WTC11 (cell line): ENCODE data around the gene PPP4R4. TPM values are rescaled to one million over a fixed set of nuclear protein-coding genes. Genes with fewer than 3 reads are reported as not detected.
"Not testable (repeated sequence)": the region's sequence is repeated elsewhere in the genome, so short reads cannot be mapped to it uniquely, and the experiment has no call there.

Experiments
- ATAC-seq: fragments of 200-7000 bp; cut with Tn5 transposase; 2 replicates; pipeline ENCODE4 v1.10.0; 2021; ENCODE audit warnings: mild to moderate bottlenecking, moderate library complexity
- CTCF ChIA-PET: fragments of 300-600 bp; sonication (Branson Sonifier 250); formaldehyde crosslinking; loops from one replicate; lab custom pipeline; 2021; ENCODE audit warnings: antibody characterized with exemption; lab: Charles Lee
- POLR2A ChIA-PET: fragments of 350-600 bp; sonication (Branson Sonifier 250); formaldehyde crosslinking; loops from one replicate; lab custom pipeline; 2021; ENCODE audit warnings: antibody characterized with exemption; lab: Charles Lee
- DNase-seq: peaks from one replicate; pipeline ENCODE4 v3.0.0; 2021; ENCODE audit warnings: low spot score
- H3K27ac Mint-ChIP-seq: 2 replicates; pipeline ENCODE4 v1.8.0; 2021; ENCODE audit warnings: mixed read lengths
- H3K27me3 Mint-ChIP-seq: 2 replicates; pipeline ENCODE4 v1.8.0; 2021; ENCODE audit warnings: low read depth, mild to moderate bottlenecking, moderate library complexity, mixed read lengths
- H3K36me3 Mint-ChIP-seq: 2 replicates; pipeline ENCODE4 v1.8.0; 2021; ENCODE audit warnings: mixed read lengths
- H3K4me1 Mint-ChIP-seq: 2 replicates; pipeline ENCODE4 v1.8.0; 2022; ENCODE audit warnings: mixed read lengths
- H3K4me3 Mint-ChIP-seq: 2 replicates; pipeline ENCODE4 v1.8.0; 2021; ENCODE audit warnings: mild to moderate bottlenecking, moderate library complexity, mixed read lengths
- H3K9me3 Mint-ChIP-seq: 2 replicates; pipeline ENCODE4 v1.8.0; 2021; ENCODE audit warnings: mixed read lengths
- CBFB ChIP-seq: sonication (generic); formaldehyde crosslinking; IDR thresholded peaks from 2 replicates; pipeline ENCODE4 v1.8.1; 2022; ENCODE audit warnings: mild to moderate bottlenecking, low read depth, missing genetic modification reagents
- ELF4 ChIP-seq: sonication (generic); formaldehyde crosslinking; IDR thresholded peaks from 2 replicates; pipeline ENCODE4 v1.8.1; 2022; ENCODE audit warnings: low read depth, mild to moderate bottlenecking, moderate library complexity, missing genetic modification reagents
- ESRRA ChIP-seq: sonication (generic); formaldehyde crosslinking; IDR thresholded peaks from 2 replicates; pipeline ENCODE4 v1.8.1; 2022; ENCODE audit warnings: mild to moderate bottlenecking, missing genetic modification reagents, borderline replicate concordance
- GABPB1 ChIP-seq: sonication (generic); formaldehyde crosslinking; IDR thresholded peaks from 2 replicates; pipeline ENCODE4 v1.8.1; 2023; ENCODE audit warnings: mild to moderate bottlenecking, missing genetic modification reagents
- MLX ChIP-seq: sonication (generic); formaldehyde crosslinking; IDR thresholded peaks from 2 replicates; pipeline ENCODE4 v1.8.1; 2023; ENCODE audit warnings: mild to moderate bottlenecking, missing genetic modification reagents, moderate library complexity
- MXD4 ChIP-seq: fragments of 250-450 bp; sonication (Bioruptor Pico); IDR thresholded peaks from 2 replicates; pipeline ENCODE4 v1.8.0; 2021; ENCODE audit warnings: mild to moderate bottlenecking, moderate library complexity, borderline replicate concordance
- MYBL2 ChIP-seq: sonication (generic); formaldehyde crosslinking; IDR thresholded peaks from 2 replicates; pipeline ENCODE4 v1.8.1; 2023; ENCODE audit warnings: mild to moderate bottlenecking, moderate library complexity, missing genetic modification reagents
- NFATC4 ChIP-seq: fragments of 250-450 bp; sonication (Bioruptor Pico); IDR thresholded peaks from 2 replicates; pipeline ENCODE4 v1.9.0; 2021; ENCODE audit warnings: mild to moderate bottlenecking
- NR2C2 ChIP-seq: sonication (generic); formaldehyde crosslinking; IDR thresholded peaks from 2 replicates; pipeline ENCODE4 v1.8.0; 2022; ENCODE audit warnings: mild to moderate bottlenecking, missing genetic modification reagents
- OVOL2 ChIP-seq: fragments of 250-450 bp; sonication (Bioruptor Pico); IDR thresholded peaks from 2 replicates; pipeline ENCODE4 v1.9.0; 2021; ENCODE audit warnings: mild to moderate bottlenecking, borderline replicate concordance
- PRRX2 ChIP-seq: fragments of 250-450 bp; sonication (Bioruptor Pico); IDR thresholded peaks from 2 replicates; pipeline ENCODE4 v1.8.0; 2021; ENCODE audit warnings: mild to moderate bottlenecking
- RORB ChIP-seq: fragments of 250-450 bp; sonication (Bioruptor Pico); IDR thresholded peaks from 2 replicates; pipeline ENCODE4 v1.9.0; 2021; ENCODE audit warnings: mild to moderate bottlenecking
- SOX15 ChIP-seq: fragments of 250-450 bp; sonication (Bioruptor Pico); IDR thresholded peaks from 2 replicates; pipeline ENCODE4 v1.9.0; 2021; ENCODE audit warnings: mild to moderate bottlenecking
- TCF7 ChIP-seq: sonication (generic); formaldehyde crosslinking; IDR thresholded peaks from 2 replicates; pipeline ENCODE4 v1.8.0; 2022; ENCODE audit warnings: mild to moderate bottlenecking, low read depth, missing genetic modification reagents, moderate library complexity
- ZBTB43 ChIP-seq: sonication (generic); formaldehyde crosslinking; IDR thresholded peaks from 2 replicates; pipeline ENCODE4 v1.8.1; 2023; ENCODE audit warnings: mild to moderate bottlenecking, missing genetic modification reagents
- ZNF219 ChIP-seq: sonication (generic); formaldehyde crosslinking; IDR thresholded peaks from 2 replicates; pipeline ENCODE4 v1.8.0; 2023; ENCODE audit warnings: missing genetic modification reagents, mild to moderate bottlenecking, borderline replicate concordance
- ZSCAN18 ChIP-seq: fragments of 250-450 bp; sonication (Bioruptor Pico); IDR thresholded peaks from 2 replicates; pipeline ENCODE4 v2.1.2; 2022; ENCODE audit warnings: mild to moderate bottlenecking, moderate library complexity
- total RNA-seq: library from RNA; stranded (reverse); gene quantifications from 3 replicates; pipeline ENCODE4 v1.2.3, GENCODE V29; 2021
- TF ChIP-seq, protein P1 (sequence below): sonication (generic); formaldehyde crosslinking; IDR thresholded peaks from 2 replicates; pipeline ENCODE4 v1.8.1; 2023; ENCODE audit warnings: mild to moderate bottlenecking, missing genetic modification reagents, moderate library complexity
- TF ChIP-seq, protein P2 (sequence below): sonication (generic); formaldehyde crosslinking; IDR thresholded peaks from 2 replicates; pipeline ENCODE4 v1.8.1; 2022; ENCODE audit warnings: low read depth, missing genetic modification reagents, borderline replicate concordance
- TF ChIP-seq, protein P3 (sequence below): sonication (generic); formaldehyde crosslinking; conservative IDR thresholded peaks from 2 replicates; pipeline ENCODE4 v1.8.1; 2022; ENCODE audit warnings: mild to moderate bottlenecking, missing genetic modification reagents
- TF ChIP-seq, protein P4 (sequence below): fragments of 250-450 bp; sonication (Bioruptor Pico); conservative IDR thresholded peaks from 2 replicates; pipeline ENCODE4 v1.9.0; 2021; ENCODE audit warnings: mild to moderate bottlenecking
- TF ChIP-seq, protein P5 (sequence below): sonication (generic); formaldehyde crosslinking; IDR thresholded peaks from 2 replicates; pipeline ENCODE4 v1.8.1; 2023; ENCODE audit warnings: mild to moderate bottlenecking, moderate library complexity, missing genetic modification reagents

Gene PPP4R4
- total RNA-seq, 1 experiment from 2014 or later, result 9.6 TPM

GRCh38 chr14:94244182-94244581, 70.1 kb downstream of the PPP4R4 start:
- no peak overlapping the region for H3K4me3 Mint-ChIP-seq
- H3K9me3 Mint-ChIP-seq, result no peaks in the 10 kb centered on the region
- no peaks in the 10 kb centered on the region for H3K36me3 Mint-ChIP-seq
- POLR2A ChIA-PET, result no interaction called here
- TF ChIP-seq MLX (CRISPR knock-in tag) (no peak), MYBL2 (CRISPR knock-in tag) (no peak), RORB (CRISPR knock-in tag) (no peak), NR2C2 (CRISPR knock-in tag) (no peak), ZSCAN18 (CRISPR knock-in tag) (no peak), OVOL2 (CRISPR knock-in tag) (no peak), ZBTB43 (CRISPR knock-in tag) (no peak), SOX15 (no peak)
- TF ChIP-seq, protein P1, sequence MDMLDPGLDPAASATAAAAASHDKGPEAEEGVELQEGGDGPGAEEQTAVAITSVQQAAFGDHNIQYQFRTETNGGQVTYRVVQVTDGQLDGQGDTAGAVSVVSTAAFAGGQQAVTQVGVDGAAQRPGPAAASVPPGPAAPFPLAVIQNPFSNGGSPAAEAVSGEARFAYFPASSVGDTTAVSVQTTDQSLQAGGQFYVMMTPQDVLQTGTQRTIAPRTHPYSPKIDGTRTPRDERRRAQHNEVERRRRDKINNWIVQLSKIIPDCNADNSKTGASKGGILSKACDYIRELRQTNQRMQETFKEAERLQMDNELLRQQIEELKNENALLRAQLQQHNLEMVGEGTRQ, result no peak
- TF ChIP-seq, protein P2, sequence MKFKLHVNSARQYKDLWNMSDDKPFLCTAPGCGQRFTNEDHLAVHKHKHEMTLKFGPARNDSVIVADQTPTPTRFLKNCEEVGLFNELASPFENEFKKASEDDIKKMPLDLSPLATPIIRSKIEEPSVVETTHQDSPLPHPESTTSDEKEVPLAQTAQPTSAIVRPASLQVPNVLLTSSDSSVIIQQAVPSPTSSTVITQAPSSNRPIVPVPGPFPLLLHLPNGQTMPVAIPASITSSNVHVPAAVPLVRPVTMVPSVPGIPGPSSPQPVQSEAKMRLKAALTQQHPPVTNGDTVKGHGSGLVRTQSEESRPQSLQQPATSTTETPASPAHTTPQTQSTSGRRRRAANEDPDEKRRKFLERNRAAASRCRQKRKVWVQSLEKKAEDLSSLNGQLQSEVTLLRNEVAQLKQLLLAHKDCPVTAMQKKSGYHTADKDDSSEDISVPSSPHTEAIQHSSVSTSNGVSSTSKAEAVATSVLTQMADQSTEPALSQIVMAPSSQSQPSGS (CRISPR knock-in tag), result no peak
- TF ChIP-seq, protein P3, sequence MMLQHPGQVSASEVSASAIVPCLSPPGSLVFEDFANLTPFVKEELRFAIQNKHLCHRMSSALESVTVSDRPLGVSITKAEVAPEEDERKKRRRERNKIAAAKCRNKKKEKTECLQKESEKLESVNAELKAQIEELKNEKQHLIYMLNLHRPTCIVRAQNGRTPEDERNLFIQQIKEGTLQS (CRISPR knock-in tag), result no peak
- ATAC-seq (no peak), DNase-seq (no peak)
- CTCF ChIA-PET, result no interaction called here
- H3K27me3 Mint-ChIP-seq, result no peaks in the 10 kb centered on the region
- no peaks in the 10 kb centered on the region for H3K4me1 Mint-ChIP-seq
- H3K27ac Mint-ChIP-seq, result no peak overlapping the region

DNA sequence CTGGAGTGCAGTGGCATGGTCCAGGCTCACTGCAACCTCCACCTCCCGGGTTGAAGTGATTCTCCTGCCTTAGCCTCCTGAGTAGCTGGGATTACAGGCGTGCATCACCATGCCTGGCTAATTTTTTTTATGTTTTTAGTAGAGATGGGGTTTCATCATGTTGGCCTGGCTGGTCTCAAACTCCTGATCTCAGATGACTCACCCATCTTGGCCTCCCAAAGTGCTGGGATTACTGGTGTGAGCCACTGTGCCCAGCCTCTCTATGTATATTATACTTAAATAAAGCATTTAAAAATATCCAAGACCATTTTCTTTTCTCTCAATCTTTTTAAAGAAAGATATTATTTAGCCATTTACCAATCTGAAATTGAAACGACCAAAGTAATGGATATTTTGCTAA, 90.1 kb downstream of the PPP4R4 start:
- CTCF ChIA-PET, H3K4me3 Mint-ChIP-seq, ATAC-seq, H3K27ac Mint-ChIP-seq, POLR2A ChIA-PET, H3K4me1 Mint-ChIP-seq, H3K27me3 Mint-ChIP-seq, DNase-seq: not testable (repeated sequence)
- Mint-ChIP-seq H3K36me3 (peaks cover 37% of the 10 kb centered on the region), H3K9me3 (peaks cover 33% of the 10 kb centered on the region)

GRCh38 chr14:94267352-94267751, 93.2 kb downstream of the PPP4R4 start:
- ChIA-PET CTCF (no interaction called here), POLR2A (no interaction called here)
- Mint-ChIP-seq H3K36me3 (peaks cover 16% of the 10 kb centered on the region), H3K4me3 (no peak overlapping the region), H3K4me1 (no peaks in the 10 kb centered on the region), H3K27ac (no peak overlapping the region), H3K9me3 (peaks cover 12% of the 10 kb centered on the region), H3K27me3 (no peaks in the 10 kb centered on the region)
- ATAC-seq (no peak), DNase-seq (no peak)
- TF ChIP-seq, protein P4, sequence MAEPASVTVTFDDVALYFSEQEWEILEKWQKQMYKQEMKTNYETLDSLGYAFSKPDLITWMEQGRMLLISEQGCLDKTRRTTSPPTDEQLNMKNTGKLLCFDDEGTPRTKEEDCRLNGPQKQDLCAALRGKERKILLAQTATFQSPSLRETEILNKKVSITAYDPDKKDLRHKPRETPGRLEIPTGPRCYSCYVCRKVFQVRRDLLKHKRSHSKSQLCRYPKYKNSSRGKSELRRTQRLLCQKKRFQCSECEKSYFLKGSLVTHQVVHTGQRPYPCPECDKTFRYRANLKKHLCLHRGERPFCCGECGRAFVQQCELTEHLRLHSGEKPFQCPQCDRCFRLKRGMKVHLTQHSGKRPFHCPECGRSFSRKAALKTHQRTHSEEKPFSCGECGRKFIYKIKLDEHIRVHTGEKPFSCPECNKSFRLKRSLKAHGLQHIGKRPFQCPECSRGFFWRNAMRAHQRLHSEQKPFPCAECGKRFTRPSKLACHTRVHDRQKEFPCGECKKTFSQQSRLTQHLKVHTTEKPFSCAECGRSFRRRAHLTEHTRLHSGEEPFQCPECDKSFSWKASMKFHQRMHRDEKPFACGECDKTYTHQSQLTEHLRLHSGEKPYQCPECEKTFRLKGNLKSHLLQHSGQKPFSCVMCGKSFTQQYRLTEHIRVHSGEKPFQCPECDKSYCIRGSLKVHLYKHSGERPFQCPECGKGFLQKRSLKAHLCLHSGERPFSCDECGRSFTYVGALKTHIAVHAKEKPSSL (CRISPR knock-in tag), result no peak
- TF ChIP-seq CBFB (CRISPR knock-in tag) (no peak), PRRX2 (CRISPR knock-in tag) (no peak), SOX15 (no peak), ELF4 (CRISPR knock-in tag) (no peak), GABPB1 (no peak), NFATC4 (CRISPR knock-in tag) (no peak), ZNF219 (CRISPR knock-in tag) (no peak), ESRRA (CRISPR knock-in tag) (no peak), MXD4 (no peak), TCF7 (CRISPR knock-in tag) (no peak), ZBTB43 (CRISPR knock-in tag) (no peak)
- TF ChIP-seq, protein P5, sequence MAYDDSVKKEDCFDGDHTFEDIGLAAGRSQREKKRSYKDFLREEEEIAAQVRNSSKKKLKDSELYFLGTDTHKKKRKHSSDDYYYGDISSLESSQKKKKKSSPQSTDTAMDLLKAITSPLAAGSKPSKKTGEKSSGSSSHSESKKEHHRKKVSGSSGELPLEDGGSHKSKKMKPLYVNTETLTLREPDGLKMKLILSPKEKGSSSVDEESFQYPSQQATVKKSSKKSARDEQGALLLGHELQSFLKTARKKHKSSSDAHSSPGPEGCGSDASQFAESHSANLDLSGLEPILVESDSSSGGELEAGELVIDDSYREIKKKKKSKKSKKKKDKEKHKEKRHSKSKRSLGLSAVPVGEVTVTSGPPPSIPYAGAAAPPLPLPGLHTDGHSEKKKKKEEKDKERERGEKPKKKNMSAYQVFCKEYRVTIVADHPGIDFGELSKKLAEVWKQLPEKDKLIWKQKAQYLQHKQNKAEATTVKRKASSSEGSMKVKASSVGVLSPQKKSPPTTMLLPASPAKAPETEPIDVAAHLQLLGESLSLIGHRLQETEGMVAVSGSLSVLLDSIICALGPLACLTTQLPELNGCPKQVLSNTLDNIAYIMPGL (CRISPR knock-in tag), result no peak
